HG02623 (cell line): ENCODE measurements around the gene SNTB2.
A peak's percentile ranks its signal among the peaks of the same experiment; 100 is the strongest.

Experiments
- ATAC-seq: cut with Tn5 transposase; IDR thresholded peaks from one replicate; pipeline ENCODE4 v1.9.1; 2021; ENCODE audit warnings: moderate library complexity; ENCODE audit not compliant: unreplicated experiment

Gene SNTB2

GRCh38 chr16:69316595-69317034, 129.7 kb downstream of the SNTB2 start:
- ATAC-seq = no peak

GRCh38 chr16:69318177-69318910, 131.4 kb downstream of the SNTB2 start:
- ATAC-seq = no peak

GRCh38 chr16:69318911-69319289, 131.9 kb downstream of the SNTB2 start:
- ATAC-seq = no peak

- no peak for ATAC-seq
These were observed 132.4 kb downstream of the SNTB2 start for GRCh38 chr16:69319381-69319780.

GRCh38 chr16:69319826-69320739, 133.1 kb downstream of the SNTB2 start:
- ATAC-seq = no peak

GRCh38 chr16:69320740-69321073, 133.7 kb downstream of the SNTB2 start:
- no peak for ATAC-seq

- no peak for ATAC-seq
These were observed 134.1 kb downstream of the SNTB2 start for GRCh38 chr16:69321080-69321479.

- no peak for ATAC-seq
These were observed 135.4 kb downstream of the SNTB2 start for GRCh38 chr16:69322343-69322742.

- ATAC-seq = no peak
These were observed 136.5 kb downstream of the SNTB2 start for GRCh38 chr16:69323415-69323814.

- ATAC-seq = no peak
These were observed 137.1 kb downstream of the SNTB2 start for GRCh38 chr16:69324013-69324531.

GRCh38 chr16:69324585-69325253, 137.8 kb downstream of the SNTB2 start:
- no peak for ATAC-seq

GRCh38 chr16:69325784-69326171, 138.8 kb downstream of the SNTB2 start:
- ATAC-seq = no peak

- ATAC-seq = no peak
These were observed 139.4 kb downstream of the SNTB2 start for GRCh38 chr16:69326172-69326873.

GRCh38 chr16:69327585-69328310, 140.8 kb downstream of the SNTB2 start:
- no peak for ATAC-seq

GRCh38 chr16:69328854-69329316, 141.9 kb downstream of the SNTB2 start:
- ATAC-seq = no peak

GRCh38 chr16:69329369-69330285, 142.7 kb downstream of the SNTB2 start:
- ATAC-seq = peak; percentile 33

- ATAC-seq = peak; percentile 95
These were observed 143.5 kb downstream of the SNTB2 start, which contains the start of gene PDF for GRCh38 chr16:69330286-69331109. TSS of gene PDF (minus strand) at chr16:69330588. CDS start at chr16:69330570, 18 bp downstream.

GRCh38 chr16:69334696-69335095, 147.7 kb downstream of the SNTB2 start:
- ATAC-seq = no peak
